GM06990 (cell line): ENCODE measurements around the gene MALT1.
"Not testable (repeated sequence)": the region's sequence is repeated elsewhere in the genome, so short reads cannot be mapped to it uniquely, and the experiment has no call there.

Experiments used
- DNase-seq: peaks from one replicate; pipeline ENCODE4 v3.0.0-alpha.2; 2011; ENCODE audit not compliant: insufficient read length; ENCODE audit errors: extremely low read depth
- H3K27me3 ChIP-seq: replicated peaks from 2 replicates; pipeline ENCODE4 v1.6.0; 2011; ENCODE audit warnings: low read length; ENCODE audit not compliant: control insufficient read depth, insufficient read depth
- H3K36me3 ChIP-seq: 2 replicates; pipeline ENCODE4 v1.5.1; 2011; ENCODE audit warnings: low read length; ENCODE audit not compliant: control insufficient read depth, insufficient read depth
- H3K4me3 ChIP-seq: replicated peaks from 2 replicates; pipeline ENCODE4 v1.5.1; 2011; ENCODE audit warnings: low read depth, mild to moderate bottlenecking, control low read depth, low read length
- TF ChIP-seq, protein P1 (sequence below): IDR thresholded peaks from 2 replicates; pipeline ENCODE4 v1.5.1; 2011; ENCODE audit warnings: low read length, control low read depth, mild to moderate bottlenecking, inconsistent platforms; ENCODE audit not compliant: insufficient read depth, poor library complexity, severe bottlenecking

Gene MALT1

DNA sequence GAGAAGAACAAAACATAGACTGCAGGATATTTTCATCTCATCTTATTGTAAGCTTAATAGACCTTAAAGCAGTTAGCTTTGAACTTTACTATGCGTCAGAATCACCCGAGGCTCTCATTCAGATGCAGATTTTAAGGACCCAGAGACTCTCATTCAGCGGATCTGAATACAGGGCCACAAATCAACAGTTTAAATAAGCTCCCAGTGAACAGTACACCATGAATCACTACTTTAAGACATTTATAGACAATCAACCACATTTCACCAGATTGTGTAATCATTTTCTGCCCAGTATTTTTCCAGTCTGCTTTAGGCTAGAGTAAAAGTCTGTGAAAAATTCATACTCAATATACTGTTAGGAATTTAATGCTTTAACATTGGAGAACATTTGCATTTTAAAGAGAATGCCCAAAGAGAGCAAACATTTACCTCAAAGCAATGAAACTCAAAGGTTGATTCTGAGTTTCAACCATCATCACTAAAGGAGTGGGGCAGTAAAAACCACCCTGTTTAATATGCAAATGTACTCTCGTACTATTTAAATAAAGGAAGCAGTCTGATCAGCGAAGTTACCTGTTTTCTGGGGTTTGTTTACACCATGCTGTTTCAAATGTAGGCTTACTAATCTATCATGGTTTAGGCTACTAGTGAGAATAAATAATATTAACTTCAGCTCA lies 31.4 kb upstream of the MALT1 start:
- Histone ChIP-seq H3K36me3 (no peaks in the 10 kb centered on the region), H3K4me3 (no peak overlapping the region), H3K27me3 (no peaks in the 10 kb centered on the region)
- no peak for DNase-seq
- TF ChIP-seq, protein P1, sequence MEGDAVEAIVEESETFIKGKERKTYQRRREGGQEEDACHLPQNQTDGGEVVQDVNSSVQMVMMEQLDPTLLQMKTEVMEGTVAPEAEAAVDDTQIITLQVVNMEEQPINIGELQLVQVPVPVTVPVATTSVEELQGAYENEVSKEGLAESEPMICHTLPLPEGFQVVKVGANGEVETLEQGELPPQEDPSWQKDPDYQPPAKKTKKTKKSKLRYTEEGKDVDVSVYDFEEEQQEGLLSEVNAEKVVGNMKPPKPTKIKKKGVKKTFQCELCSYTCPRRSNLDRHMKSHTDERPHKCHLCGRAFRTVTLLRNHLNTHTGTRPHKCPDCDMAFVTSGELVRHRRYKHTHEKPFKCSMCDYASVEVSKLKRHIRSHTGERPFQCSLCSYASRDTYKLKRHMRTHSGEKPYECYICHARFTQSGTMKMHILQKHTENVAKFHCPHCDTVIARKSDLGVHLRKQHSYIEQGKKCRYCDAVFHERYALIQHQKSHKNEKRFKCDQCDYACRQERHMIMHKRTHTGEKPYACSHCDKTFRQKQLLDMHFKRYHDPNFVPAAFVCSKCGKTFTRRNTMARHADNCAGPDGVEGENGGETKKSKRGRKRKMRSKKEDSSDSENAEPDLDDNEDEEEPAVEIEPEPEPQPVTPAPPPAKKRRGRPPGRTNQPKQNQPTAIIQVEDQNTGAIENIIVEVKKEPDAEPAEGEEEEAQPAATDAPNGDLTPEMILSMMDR = no peak

DNA sequence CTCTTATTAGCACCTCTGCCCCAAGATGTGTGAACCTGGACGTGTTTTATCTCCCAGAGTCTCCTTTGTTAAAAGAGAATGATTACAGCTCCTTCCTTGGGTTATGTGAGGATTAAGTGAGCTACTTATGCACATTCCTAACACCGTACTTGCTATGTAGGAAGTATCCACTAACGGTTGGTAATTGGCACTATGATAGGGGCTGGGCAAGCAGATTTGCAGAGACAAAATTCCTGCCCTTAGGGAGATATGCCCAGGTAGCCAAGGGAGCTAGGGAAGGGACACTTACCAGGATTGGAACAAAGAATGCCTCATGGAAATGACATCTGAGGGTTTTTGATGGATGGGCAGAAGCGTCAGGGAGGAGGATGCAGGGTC lies 30.8 kb upstream of the MALT1 start:
- Histone ChIP-seq H3K27me3 (no peaks in the 10 kb centered on the region), H3K36me3 (no peaks in the 10 kb centered on the region), H3K4me3 (no peak overlapping the region)
- TF ChIP-seq, protein P1 = no peak
- DNase-seq = no peak

DNA sequence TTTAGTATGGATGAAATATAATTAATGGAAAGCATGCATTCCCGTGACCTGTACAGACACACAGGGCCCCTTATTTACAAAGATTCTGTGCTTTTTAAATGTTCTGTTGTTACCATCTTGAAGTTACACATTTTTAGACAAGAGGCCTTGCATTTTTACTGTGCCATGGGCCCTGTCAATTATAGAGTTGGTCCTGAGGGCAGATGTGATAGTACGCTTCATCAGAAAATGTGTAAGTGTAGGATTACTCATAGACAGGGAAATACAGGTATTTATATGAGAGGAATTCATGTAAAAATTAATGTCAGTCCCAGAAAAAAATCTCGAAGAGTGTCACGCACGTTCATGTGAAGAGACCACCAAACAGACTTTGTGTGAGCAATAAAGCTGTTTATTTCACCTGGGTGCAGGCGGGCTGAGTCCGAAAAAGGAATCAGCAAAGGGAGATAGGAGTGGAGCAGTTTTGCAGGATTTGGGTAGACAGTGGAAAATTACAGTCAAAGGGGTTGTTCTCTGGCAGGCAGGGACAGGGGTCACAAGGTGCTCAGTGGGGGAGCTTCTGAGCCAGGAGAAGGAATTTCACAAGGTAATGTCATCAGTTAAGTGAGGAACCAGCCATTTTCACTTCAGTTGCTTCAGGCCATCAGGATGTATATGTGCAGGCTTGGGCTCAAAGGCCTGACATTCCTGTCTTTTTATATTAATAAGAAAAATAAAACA lies 30.2 kb upstream of the MALT1 start:
- DNase-seq = no peak
- no peaks in the 10 kb centered on the region for H3K27me3 ChIP-seq
- H3K36me3 ChIP-seq = no peaks in the 10 kb centered on the region
- TF ChIP-seq, protein P1 = no peak
- no peak overlapping the region for H3K4me3 ChIP-seq

DNA sequence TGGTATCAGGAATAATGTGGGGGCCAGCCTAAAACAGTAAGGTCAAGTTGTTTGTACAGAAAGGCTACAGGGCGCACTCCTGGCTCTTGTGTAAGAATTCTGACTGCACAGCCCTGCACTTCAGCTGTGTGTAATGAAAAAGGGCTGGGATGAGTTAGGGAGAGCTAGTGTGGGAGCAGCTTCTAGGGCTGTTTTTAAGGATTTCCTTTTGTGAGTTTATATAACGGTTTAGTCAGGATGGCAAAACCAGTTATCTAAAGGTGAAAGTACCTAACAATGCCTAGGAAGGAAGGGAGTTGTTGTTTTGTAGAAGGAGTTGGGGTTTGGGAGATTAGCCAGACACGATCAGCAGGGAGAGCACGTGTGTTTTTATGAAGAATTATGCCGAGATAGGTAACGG lies 27.7 kb upstream of the MALT1 start:
- not testable (repeated sequence) for H3K36me3 ChIP-seq, DNase-seq, H3K27me3 ChIP-seq, H3K4me3 ChIP-seq

DNA sequence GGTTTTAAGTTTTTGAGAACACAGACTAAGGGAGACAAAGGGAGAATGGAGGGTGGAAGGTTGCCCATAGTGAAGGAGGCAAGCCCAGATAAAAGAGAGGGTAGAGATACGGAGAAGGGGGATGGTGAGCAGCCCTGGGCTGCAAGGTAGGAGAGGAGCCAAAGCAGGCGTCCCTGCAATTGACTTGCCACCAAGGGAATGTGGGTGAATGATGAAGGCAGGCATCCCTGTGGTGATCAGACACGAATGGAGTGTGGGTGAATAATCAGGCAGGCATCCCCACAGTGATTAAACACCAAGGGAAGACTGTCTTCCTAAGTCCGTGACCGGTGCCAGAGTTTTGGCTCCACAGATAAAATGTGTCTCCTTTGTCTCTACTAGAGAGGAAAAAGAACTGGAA lies 25.9 kb upstream of the MALT1 start:
- no peak for DNase-seq
- Histone ChIP-seq H3K4me3 (no peak overlapping the region), H3K36me3 (no peaks in the 10 kb centered on the region), H3K27me3 (no peaks in the 10 kb centered on the region)
- TF ChIP-seq, protein P1 = no peak

DNA sequence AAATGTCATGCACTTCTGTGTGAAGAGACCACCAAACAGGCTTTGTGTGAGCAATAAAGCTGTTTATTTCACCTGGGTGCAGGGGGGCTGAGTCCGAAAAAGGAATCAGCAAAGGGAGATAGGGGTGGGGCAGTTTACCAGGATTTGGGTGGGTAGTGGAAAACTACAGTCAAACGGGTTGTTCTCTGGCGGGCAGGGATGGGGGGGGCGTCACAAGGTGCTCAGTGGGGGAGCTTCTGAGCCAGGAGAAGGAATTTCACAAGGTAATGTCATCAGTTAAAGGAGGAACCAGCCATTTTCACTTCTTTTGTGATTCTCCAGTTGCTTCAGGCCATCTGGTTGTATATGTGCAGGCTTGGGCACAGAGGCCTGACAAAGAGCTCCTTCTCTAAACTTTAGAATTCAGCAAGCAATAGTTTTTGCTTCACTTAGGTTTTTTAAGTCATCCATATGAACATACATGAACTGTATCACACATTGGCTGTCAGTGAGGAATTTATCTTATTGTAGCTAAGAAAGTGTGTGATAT lies 24.9 kb upstream of the MALT1 start:
- no peak overlapping the region for H3K4me3 ChIP-seq
- no peaks in the 10 kb centered on the region for H3K27me3 ChIP-seq
- no peak for DNase-seq
- TF ChIP-seq, protein P1 = no peak
- H3K36me3 ChIP-seq = no peaks in the 10 kb centered on the region
